SK-N-SH (cell line): Measurements from ENCODE around the gene TAF1D. TPM values are rescaled to one million over a fixed set of nuclear protein-coding genes. Genes with fewer than 3 reads are reported as not detected.

Experiments
- CTCF ChIA-PET: fragments of 300-600, 350-600 bp; formaldehyde crosslinking; extraction: SDS; loops from one replicate; lab custom pipeline; 2021; lab: Yijun Ruan, JAX
- POLR2A ChIA-PET: fragments of 350-600 bp; sonication (Branson Sonifier 250); formaldehyde crosslinking; extraction: SDS; loops from one replicate; lab custom pipeline; 2020; ENCODE audit warnings: antibody characterized with exemption, inconsistent platforms; lab: Yijun Ruan, JAX
- DNase-seq: peaks from one replicate; pipeline ENCODE4 v3.0.0; 2012
- H2AFZ ChIP-seq: fragments of 200-600 bp; sonication (generic); 2 replicates; pipeline ENCODE4 v1.8.1; 2016; ENCODE audit warnings: antibody characterized with exemption, mild to moderate bottlenecking, low read depth
- H3F3A ChIP-seq: fragments of 200-600 bp; sonication (generic); replicated peaks from 2 replicates; pipeline ENCODE3; 2016; ENCODE audit warnings: antibody characterized with exemption, mild to moderate bottlenecking; ENCODE audit not compliant: insufficient read depth
- H3K27ac ChIP-seq, 2 experiments: fragments of 200-500 bp in 1 of 2; fragments of 200-600 bp in 1 of 2; sonication (Bioruptor generic) in 1 of 2; sonication (generic), shearing (Covaris generic) in 1 of 2; 2 replicates each; pipeline versions ENCODE4 v1.5.1 to v1.6.1; 2014 to 2016; ENCODE audit warnings: low read depth in 2 of 2, inconsistent platforms in 1 of 2, low read length in 1 of 2, mild to moderate bottlenecking in 1 of 2, mixed read lengths in 1 of 2
- H3K27me3 ChIP-seq: fragments of 200-600 bp; sonication (generic), shearing (Covaris generic); 2 replicates; pipeline ENCODE4 v1.6.1; 2016; ENCODE audit warnings: mixed run types; ENCODE audit not compliant: insufficient read depth
- H3K36me3 ChIP-seq, 2 experiments: fragments of 200-500 bp in 1 of 2; fragments of 200-600 bp in 1 of 2; sonication (Bioruptor generic) in 1 of 2; sonication (generic) in 1 of 2; replicated peaks in 1 of 2; 2 replicates each; pipeline versions ENCODE3 to v1.5.1; 2014 to 2016; ENCODE audit warnings: low read length in 1 of 2, mild to moderate bottlenecking in 1 of 2; ENCODE audit not compliant: insufficient read depth in 2 of 2, control insufficient read depth in 1 of 2
- H3K4me1 ChIP-seq, 2 experiments: fragments of 200-500 bp in 1 of 2; fragments of 200-600 bp in 1 of 2; sonication (Bioruptor generic) in 1 of 2; sonication (generic), shearing (Covaris generic) in 1 of 2; 2 replicates each; pipeline versions ENCODE4 v1.5.1 to v1.6.1; 2014 to 2016; ENCODE audit warnings: low read depth in 1 of 2, low read length in 1 of 2, mixed run types in 1 of 2; ENCODE audit not compliant: insufficient read depth in 2 of 2, control insufficient read depth in 1 of 2
- H3K4me2 ChIP-seq: fragments of 200-600 bp; sonication (generic), shearing (Covaris generic); 2 replicates; pipeline ENCODE4 v1.6.1; 2017; ENCODE audit warnings: mixed run types
- H3K4me3 ChIP-seq, 2 experiments: fragments of 200-500 bp in 1 of 2; fragments of 200-600 bp in 1 of 2; sonication (Bioruptor generic) in 1 of 2; sonication (generic), shearing (Covaris generic) in 1 of 2; 2 replicates each; pipeline versions ENCODE4 v1.5.1 to v1.8.1; 2014 to 2016; ENCODE audit warnings: low read depth in 2 of 2, inconsistent platforms in 1 of 2, low read length in 1 of 2, mild to moderate bottlenecking in 1 of 2, mixed read lengths in 1 of 2, moderate library complexity in 1 of 2
- H3K79me2 ChIP-seq: fragments of 200-600 bp; sonication (generic); 2 replicates; pipeline ENCODE4 v1.8.1; 2017; ENCODE audit warnings: mild to moderate bottlenecking; ENCODE audit not compliant: insufficient read depth
- H3K9ac ChIP-seq: fragments of 200-600 bp; sonication (generic); 2 replicates; pipeline ENCODE4 v1.6.1; 2017; ENCODE audit warnings: mixed run types
- H3K9me2 ChIP-seq: fragments of 200-600 bp; sonication (generic); 2 replicates; pipeline ENCODE4 v1.6.1; 2017; ENCODE audit warnings: mixed run types
- H3K9me3 ChIP-seq: fragments of 200-600 bp; sonication (generic); 2 replicates; pipeline ENCODE4 v1.6.1; 2017; ENCODE audit warnings: mixed run types, mild to moderate bottlenecking, moderate library complexity
- H4K20me1 ChIP-seq: fragments of 200-600 bp; sonication (generic); 2 replicates; pipeline ENCODE4 v1.6.1; 2017; ENCODE audit warnings: mild to moderate bottlenecking, mixed run types; ENCODE audit not compliant: insufficient read depth
- FOSL2 ChIP-seq: IDR thresholded peaks from 2 replicates; pipeline ENCODE4 v1.4.0; 2012; ENCODE audit warnings: low read depth, mild to moderate bottlenecking, moderate library complexity, borderline replicate concordance
- FOXJ3 ChIP-seq: sonication (generic); formaldehyde crosslinking; IDR thresholded peaks from 2 replicates; pipeline ENCODE4 v1.5.1; 2020; ENCODE audit warnings: mild to moderate bottlenecking, missing genetic modification reagents
- MXI1 ChIP-seq: IDR thresholded peaks from 2 replicates; pipeline ENCODE4 v1.6.1; 2012; ENCODE audit warnings: mild to moderate bottlenecking, low read depth, low read length, improper control_type of control experiment
- NFIC ChIP-seq: IDR thresholded peaks from 2 replicates; pipeline ENCODE4 v1.4.0; 2012; ENCODE audit warnings: borderline replicate concordance
- NRF1 ChIP-seq: IDR thresholded peaks from 2 replicates; pipeline ENCODE4 v1.6.1; 2012; ENCODE audit warnings: low read depth, mild to moderate bottlenecking, low read length
- RAD21 ChIP-seq: IDR thresholded peaks from 2 replicates; pipeline ENCODE4 v1.6.1; 2012; ENCODE audit warnings: mild to moderate bottlenecking, low read length
- RCOR1 ChIP-seq: fragments of 150-350 bp; IDR thresholded peaks from 2 replicates; pipeline ENCODE4 v1.6.1; 2017; ENCODE audit warnings: antibody characterized with exemption, low read length
- SIN3A ChIP-seq: IDR thresholded peaks from 2 replicates; pipeline ENCODE4 v1.6.1; 2012; ENCODE audit warnings: low read depth, mild to moderate bottlenecking, low read length, moderate library complexity, borderline replicate concordance
- TEAD4 ChIP-seq: IDR thresholded peaks from 2 replicates; pipeline ENCODE4 v1.4.0; 2012; ENCODE audit warnings: mild to moderate bottlenecking, borderline replicate concordance; ENCODE audit not compliant: insufficient read depth
- YY1 ChIP-seq: IDR thresholded peaks from 2 replicates; pipeline ENCODE4 v1.4.0; 2012; ENCODE audit warnings: low read depth, mild to moderate bottlenecking
- WGBS: methylation state at CpG from one replicate; pipeline ENCODE4 v1.1.6; 2017; ENCODE audit warnings: low lambda C conversion rate; 5-methylcytosine and 5-hydroxymethylcytosine counted together
- polyA plus RNA-seq, 3 experiments: library from polyadenylated mRNA; depleted of rRNA; stranded (reverse); fragments of >200 nt; gene quantifications; 2 replicates each; pipeline ENCODE4 v1.2.3, GENCODE V29; 2012
- TF ChIP-seq, protein P1 (sequence below): IDR thresholded peaks from 2 replicates; pipeline ENCODE4 v1.4.0; 2012; ENCODE audit warnings: low read depth, borderline replicate concordance
- TF ChIP-seq, protein P2 (sequence below): IDR thresholded peaks from 2 replicates; pipeline ENCODE4 v1.4.0; 2012; ENCODE audit warnings: low read depth
- TF ChIP-seq, protein P3 (sequence below): IDR thresholded peaks from 2 replicates; pipeline ENCODE4 v1.4.0; 2012; ENCODE audit warnings: low read depth, borderline replicate concordance
- TF ChIP-seq, protein P4 (sequence below): IDR thresholded peaks from 2 replicates; pipeline ENCODE4 v1.6.1; 2012; ENCODE audit warnings: mild to moderate bottlenecking, low read depth, low read length, moderate library complexity

TAF1D gene
- polyA plus RNA-seq, 1 of the 3 experiments (the other 2 are of a cell fraction), result 56.7 TPM

DNA sequence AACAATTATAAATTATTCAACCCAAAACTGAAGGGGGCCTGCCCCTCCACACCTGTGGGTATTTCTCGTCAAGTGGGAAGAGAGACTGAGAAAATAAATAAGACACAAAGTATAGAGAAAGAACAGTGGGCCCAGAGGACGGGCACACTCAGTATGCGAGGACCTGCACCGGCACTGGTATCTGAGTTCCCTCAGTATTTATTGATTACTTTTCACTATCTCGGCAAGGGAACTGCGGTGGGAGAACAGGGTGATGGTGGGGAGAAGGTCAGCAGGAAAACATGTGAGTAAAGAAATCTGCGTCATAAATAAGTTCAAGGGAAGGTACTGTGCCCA is 3.3 kb upstream of the TAF1D start:
- CTCF ChIA-PET, result no interaction called here
- Histone ChIP-seq H3K9ac (no peak overlapping the region), H3K27ac (no peak overlapping the region), H3K4me2 (no peak overlapping the region), H3K27me3 (no peaks in the 10 kb centered on the region), H3K9me2 (no peaks in the 10 kb centered on the region), H2AFZ (no peak overlapping the region), H3K4me3 (no peak overlapping the region), H3K79me2 (peaks cover 32% of the 10 kb centered on the region), H3K36me3 (peaks cover 6 to 15% of the 10 kb centered on the region in 2 experiments), H4K20me1 (peaks cover 9% of the 10 kb centered on the region), H3K9me3 (no peaks in the 10 kb centered on the region), H3K4me1 (peaks cover 0 to 2% of the 10 kb centered on the region in 2 experiments; a peak in 1 of 4 replicates), H3F3A (peaks cover 6% of the 10 kb centered on the region)
- POLR2A ChIA-PET, result no interaction called here
- no peak for TF ChIP-seq RAD21
- no peak for TF ChIP-seq MXI1
- TF ChIP-seq, protein P1, sequence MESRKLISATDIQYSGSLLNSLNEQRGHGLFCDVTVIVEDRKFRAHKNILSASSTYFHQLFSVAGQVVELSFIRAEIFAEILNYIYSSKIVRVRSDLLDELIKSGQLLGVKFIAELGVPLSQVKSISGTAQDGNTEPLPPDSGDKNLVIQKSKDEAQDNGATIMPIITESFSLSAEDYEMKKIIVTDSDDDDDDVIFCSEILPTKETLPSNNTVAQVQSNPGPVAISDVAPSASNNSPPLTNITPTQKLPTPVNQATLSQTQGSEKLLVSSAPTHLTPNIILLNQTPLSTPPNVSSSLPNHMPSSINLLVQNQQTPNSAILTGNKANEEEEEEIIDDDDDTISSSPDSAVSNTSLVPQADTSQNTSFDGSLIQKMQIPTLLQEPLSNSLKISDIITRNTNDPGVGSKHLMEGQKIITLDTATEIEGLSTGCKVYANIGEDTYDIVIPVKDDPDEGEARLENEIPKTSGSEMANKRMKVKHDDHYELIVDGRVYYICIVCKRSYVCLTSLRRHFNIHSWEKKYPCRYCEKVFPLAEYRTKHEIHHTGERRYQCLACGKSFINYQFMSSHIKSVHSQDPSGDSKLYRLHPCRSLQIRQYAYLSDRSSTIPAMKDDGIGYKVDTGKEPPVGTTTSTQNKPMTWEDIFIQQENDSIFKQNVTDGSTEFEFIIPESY, result no peak
- TF ChIP-seq FOSL2, result no peak
- TF ChIP-seq RCOR1, result no peak
- no peak for TF ChIP-seq FOXJ3 (CRISPR knock-in tag)
- no peak for TF ChIP-seq TEAD4
- TF ChIP-seq YY1, result no peak
- TF ChIP-seq NFIC, result no peak
- TF ChIP-seq, protein P2, sequence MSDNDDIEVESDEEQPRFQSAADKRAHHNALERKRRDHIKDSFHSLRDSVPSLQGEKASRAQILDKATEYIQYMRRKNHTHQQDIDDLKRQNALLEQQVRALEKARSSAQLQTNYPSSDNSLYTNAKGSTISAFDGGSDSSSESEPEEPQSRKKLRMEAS, result no peak
- TF ChIP-seq, all 33 proteins: peak for 0
- no peak for DNase-seq
- WGBS, result 85% methylated on average over 7 of the region's 7 CpGs

DNA sequence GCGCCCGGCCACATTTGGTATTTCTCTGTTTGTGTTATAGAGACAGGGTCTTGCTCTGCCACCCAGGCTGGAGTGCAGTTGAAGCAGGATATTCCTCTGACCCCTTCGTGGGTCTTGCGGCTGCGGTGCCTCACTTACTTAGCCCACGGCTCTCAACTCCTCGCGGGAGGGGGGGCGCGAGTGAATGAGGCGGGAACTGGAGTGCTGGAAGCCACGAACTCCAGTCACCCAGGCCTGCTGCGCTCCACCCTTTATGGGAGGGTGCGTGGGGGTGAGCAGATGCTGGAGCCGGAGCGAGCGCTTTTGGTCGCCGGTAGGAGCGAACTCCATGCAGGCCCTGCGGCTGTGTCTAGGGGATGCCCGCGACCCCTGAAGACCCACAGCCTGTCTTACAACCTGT is 2.0 kb upstream of the TAF1D start:
- ChIA-PET POLR2A (no interaction called here), CTCF (no interaction called here)
- no peak for TF ChIP-seq FOSL2
- TF ChIP-seq SIN3A, result no peak
- TF ChIP-seq RCOR1, result no peak
- no peak for TF ChIP-seq NRF1
- TF ChIP-seq, protein P3, sequence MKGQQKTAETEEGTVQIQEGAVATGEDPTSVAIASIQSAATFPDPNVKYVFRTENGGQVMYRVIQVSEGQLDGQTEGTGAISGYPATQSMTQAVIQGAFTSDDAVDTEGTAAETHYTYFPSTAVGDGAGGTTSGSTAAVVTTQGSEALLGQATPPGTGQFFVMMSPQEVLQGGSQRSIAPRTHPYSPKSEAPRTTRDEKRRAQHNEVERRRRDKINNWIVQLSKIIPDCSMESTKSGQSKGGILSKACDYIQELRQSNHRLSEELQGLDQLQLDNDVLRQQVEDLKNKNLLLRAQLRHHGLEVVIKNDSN, result no peak
- TF ChIP-seq, protein P4, sequence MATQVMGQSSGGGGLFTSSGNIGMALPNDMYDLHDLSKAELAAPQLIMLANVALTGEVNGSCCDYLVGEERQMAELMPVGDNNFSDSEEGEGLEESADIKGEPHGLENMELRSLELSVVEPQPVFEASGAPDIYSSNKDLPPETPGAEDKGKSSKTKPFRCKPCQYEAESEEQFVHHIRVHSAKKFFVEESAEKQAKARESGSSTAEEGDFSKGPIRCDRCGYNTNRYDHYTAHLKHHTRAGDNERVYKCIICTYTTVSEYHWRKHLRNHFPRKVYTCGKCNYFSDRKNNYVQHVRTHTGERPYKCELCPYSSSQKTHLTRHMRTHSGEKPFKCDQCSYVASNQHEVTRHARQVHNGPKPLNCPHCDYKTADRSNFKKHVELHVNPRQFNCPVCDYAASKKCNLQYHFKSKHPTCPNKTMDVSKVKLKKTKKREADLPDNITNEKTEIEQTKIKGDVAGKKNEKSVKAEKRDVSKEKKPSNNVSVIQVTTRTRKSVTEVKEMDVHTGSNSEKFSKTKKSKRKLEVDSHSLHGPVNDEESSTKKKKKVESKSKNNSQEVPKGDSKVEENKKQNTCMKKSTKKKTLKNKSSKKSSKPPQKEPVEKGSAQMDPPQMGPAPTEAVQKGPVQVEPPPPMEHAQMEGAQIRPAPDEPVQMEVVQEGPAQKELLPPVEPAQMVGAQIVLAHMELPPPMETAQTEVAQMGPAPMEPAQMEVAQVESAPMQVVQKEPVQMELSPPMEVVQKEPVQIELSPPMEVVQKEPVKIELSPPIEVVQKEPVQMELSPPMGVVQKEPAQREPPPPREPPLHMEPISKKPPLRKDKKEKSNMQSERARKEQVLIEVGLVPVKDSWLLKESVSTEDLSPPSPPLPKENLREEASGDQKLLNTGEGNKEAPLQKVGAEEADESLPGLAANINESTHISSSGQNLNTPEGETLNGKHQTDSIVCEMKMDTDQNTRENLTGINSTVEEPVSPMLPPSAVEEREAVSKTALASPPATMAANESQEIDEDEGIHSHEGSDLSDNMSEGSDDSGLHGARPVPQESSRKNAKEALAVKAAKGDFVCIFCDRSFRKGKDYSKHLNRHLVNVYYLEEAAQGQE, result no peak
- peaks cover 22% of the 10 kb centered on the region for H4K20me1 ChIP-seq
- no peak overlapping the region for H3K27ac ChIP-seq
- H3K9me3 ChIP-seq, result no peaks in the 10 kb centered on the region
- 94% methylated on average over 18 of the region's 23 CpGs for WGBS
- peaks cover 45% of the 10 kb centered on the region for H3K79me2 ChIP-seq
- DNase-seq, result no peak
- H3K9me2 ChIP-seq, result no peaks in the 10 kb centered on the region
- H3K27me3 ChIP-seq, result no peaks in the 10 kb centered on the region
- no peak overlapping the region for H3K4me3 ChIP-seq
- no peak overlapping the region for H3K9ac ChIP-seq
- no peak overlapping the region for H2AFZ ChIP-seq
- peaks cover 17 to 29% of the 10 kb centered on the region in 2 experiments for H3K36me3 ChIP-seq
- H3F3A ChIP-seq, result peaks cover 13% of the 10 kb centered on the region
- H3K4me2 ChIP-seq, result no peak overlapping the region
- H3K4me1 ChIP-seq, result peaks cover 0 to 4% of the 10 kb centered on the region in 2 experiments; a peak in 2 of 4 replicates
